GM21367 (cell line): ENCODE data around the gene EDIL3.

Experiments
- ATAC-seq: cut with Tn5 transposase; IDR thresholded peaks from one replicate; pipeline ENCODE4 v1.9.1; 2021; ENCODE audit not compliant: unreplicated experiment

EDIL3 gene

GRCh38 chr5:84384604-84385575 lies at the start of gene EDIL3:
TSS of gene EDIL3 (minus strand) at chr5:84384880. CDS start at chr5:84384374, 506 bp downstream.
- ATAC-seq, result no peak

GRCh38 chr5:84433461-84433860 lies 48.8 kb upstream of the EDIL3 start:
- ATAC-seq, result no peak

DNA sequence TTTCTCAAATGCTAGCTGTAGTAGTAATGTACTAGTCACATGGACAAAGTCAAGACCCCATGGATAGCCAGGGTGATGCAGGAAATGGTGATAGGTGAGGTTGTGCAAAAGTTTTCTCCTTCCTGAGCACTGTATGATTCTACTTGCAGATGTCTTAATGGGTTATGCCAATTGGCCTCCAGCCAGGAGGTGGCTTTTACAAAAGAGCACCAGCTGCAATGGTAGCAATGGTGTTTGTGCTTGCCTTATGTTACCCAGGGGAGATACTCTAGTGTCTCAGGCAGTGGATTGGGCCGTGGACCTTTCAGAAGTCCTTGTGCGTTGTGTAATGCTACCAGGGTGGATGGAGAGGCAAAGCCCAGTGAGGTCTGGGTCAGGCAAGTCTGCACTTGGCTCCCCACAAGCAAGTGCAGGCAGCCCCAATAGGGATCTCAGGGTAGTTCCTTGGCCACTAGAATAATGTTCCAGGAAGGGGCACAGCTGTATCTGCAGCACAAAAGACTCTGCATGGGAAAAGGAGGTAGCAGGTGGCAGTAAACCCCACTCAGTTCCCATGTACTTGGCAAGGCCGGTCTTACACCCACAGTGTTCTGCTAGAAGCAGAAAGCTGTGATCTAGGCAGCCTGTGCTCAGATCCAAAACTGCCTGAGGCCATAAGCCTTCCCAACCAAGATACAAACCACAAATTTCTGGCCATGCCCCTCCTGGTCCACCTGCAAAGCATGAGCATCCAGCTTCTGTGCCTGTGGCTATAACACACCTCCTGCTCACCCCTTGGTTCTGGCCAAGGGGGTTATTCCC lies 46.4 kb upstream of the EDIL3 start:
- no peak for ATAC-seq

DNA sequence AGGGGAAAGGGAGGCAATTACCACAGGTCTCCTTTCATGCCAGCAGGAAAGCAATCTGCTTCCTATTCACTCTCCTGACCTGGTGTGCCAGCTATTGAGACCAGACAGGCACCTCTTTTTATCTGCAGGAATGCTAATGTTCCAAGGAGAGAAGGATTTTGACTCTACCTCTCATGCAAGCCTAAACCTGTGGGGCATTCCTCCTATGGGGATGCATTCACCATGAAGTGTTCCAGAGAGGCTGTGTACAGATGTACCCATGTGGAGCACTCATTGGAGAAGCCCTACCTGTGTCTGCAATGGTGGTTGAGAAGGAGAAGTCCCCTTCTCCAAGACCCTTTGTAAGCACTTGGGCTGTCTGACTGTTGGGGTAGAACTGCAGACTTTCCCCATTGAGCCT lies 45.4 kb upstream of the EDIL3 start:
- no peak for ATAC-seq

DNA sequence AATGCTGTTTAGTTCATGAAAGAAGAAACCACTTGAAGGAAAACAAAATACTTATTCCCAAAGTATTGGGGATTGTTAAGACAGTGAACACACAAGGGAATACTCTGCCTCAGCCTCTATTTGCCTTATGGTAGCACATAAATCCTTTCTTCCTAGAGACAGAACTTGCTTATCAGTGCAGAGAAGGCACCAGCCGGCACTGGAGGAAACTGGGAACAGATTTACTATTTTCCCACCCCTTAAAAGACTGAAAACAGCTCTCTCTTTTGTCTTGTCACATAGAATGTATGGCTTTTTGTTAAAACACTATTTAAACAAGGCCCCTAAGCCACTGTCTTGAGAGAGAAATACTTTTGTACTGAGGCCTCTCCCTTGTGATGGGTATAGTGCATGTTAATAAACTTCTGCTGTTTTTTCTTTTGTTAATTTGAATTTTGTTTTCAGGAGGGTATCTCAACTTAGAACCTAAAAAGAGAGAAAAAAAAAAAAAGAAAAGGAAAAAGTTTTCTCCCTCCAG lies 40.7 kb upstream of the EDIL3 start:
- no peak for ATAC-seq

GRCh38 chr5:84419742-84420141 lies 35.1 kb upstream of the EDIL3 start:
- no peak for ATAC-seq

- no peak for ATAC-seq
Measured at GRCh38 chr5:84411832-84412605, 27.3 kb upstream of the EDIL3 start.

- no peak for ATAC-seq
Measured at GRCh38 chr5:84406111-84406510, 21.4 kb upstream of the EDIL3 start.

GRCh38 chr5:84403773-84404172 lies 19.1 kb upstream of the EDIL3 start:
- no peak for ATAC-seq

DNA sequence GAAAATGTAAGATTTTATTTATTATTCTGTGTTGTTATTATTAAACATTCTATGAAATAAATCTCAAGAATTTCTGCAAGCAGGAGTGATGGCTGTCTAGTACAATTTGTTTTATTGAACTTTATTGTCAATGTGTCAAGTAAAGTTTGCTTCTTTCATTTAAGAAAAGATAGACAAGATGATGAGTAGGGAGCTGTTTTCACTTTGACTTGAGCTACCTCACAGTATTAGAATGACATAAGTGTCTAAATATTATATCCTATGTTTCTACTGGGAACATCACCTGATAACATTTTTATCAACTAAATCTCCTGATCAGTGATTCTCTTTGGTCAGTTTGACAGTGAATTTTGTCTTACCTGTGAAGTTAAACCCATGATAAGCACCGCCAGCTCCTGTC lies 12.7 kb upstream of the EDIL3 start:
- no peak for ATAC-seq

DNA sequence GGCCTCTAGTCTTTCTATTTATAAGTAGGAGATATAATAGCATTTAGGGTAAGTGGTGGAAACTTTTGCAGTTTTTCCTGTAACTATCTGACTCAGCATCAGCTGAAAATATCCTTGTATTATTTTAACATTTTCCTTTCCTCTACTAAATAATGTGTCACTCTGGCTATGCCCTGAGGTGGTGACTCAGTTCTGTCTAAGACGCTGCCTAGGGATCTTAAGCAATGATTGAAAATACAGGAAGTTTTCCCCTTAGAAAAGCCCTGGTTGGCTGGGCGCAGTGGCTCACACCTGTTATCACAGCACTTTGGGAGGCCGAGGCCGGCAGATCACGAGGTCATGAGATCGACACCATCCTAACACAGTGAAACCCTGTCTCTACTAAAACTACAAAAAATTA lies 9.3 kb upstream of the EDIL3 start:
- ATAC-seq, result no peak

- ATAC-seq, result no peak
Measured at GRCh38 chr5:84392836-84393235, 8.2 kb upstream of the EDIL3 start.

DNA sequence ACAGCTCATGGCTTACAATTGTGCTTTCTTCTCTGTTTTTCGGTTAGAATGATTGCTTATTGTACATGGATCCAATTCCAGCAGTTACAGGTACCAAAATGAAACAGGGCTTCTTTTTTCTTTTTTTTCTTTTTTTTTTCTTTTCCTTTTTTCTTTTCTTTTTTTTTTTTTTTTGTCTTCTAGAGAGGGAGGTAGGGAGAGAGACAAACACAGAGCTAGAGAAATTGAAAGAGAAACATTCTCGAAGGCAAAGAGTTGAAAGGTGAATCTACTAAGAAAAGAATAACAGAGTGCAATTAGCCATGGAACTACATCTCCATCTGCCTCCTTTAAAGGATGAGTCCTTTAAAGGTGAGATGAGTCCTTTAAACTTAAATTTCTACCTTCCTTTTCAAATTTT lies 1.0 kb upstream of the EDIL3 start:
- ATAC-seq, result no peak

- no peak for ATAC-seq
Measured at GRCh38 chr5:84383816-84384603, 670 bp downstream of the EDIL3 start.

- no peak for ATAC-seq
Measured at GRCh38 chr5:84383296-84383815, 1.3 kb downstream of the EDIL3 start.

GRCh38 chr5:84382363-84383295 lies 2.1 kb downstream of the EDIL3 start:
- ATAC-seq, result no peak

DNA sequence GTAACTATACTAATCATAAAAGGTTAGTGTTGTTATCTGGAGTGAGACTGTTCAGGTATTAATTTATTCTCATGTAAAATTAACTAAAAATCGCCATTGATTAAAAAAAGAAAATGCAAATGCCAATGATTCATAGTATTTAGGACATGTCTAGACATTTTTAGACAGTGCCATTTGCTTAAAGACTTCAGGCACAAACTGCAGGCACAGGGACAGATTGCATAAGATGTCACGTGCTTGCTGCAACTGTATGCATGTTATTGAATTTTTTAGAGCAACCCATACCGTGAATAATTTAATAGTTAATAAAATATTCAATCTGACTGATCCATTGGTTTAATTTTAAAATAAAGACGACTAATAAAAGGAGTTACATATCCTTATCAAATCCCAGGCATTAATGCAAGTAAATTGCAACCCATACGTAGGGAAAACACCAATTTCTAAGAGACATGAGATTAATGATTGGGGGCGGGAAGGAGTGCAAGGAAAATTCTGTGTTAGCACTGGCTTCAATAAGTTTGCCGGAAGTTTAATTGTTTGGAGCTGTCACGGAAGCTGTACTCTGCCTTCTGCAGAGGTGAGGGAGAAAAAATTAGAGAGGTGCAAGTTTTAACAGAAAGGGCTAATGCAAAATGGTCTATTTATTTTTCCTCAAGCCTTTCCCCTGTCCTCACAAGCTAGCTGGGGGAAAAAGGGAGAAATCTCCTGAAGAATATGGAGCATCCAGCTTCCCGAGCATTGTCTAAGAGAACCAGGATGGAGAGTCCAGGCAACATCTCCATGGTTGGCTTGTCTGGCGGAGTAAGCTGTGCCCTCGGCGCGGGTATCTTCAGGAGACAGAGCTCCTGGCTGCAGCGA lies 2.9 kb downstream of the EDIL3 start:
- ATAC-seq, result no peak

DNA sequence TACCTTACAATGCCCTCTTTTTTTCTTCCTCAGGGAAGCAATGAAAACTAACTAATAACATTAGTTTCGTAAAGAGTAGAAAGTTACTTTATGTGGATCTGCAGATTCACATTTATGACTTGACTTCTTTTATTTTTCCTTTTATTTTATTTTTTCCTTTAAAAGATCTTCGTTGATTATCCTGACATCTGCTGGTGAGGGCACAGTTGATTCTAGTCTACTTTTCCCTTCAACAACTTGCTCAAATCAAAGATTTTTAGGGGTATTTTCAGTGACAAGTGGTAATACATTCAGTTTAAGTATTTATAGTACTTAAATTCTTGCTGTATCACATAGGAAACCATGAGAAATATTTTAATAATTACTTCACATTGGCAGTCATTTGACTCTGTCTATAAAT lies 4.9 kb downstream of the EDIL3 start:
- no peak for ATAC-seq
